Retina (tissue), 1 donor: ENCODE data around the gene NIT2.

Experiments used
- DNase-seq: peaks from one replicate; pipeline ENCODE4 v3.0.0-alpha.2; 2016

Gene NIT2

DNA sequence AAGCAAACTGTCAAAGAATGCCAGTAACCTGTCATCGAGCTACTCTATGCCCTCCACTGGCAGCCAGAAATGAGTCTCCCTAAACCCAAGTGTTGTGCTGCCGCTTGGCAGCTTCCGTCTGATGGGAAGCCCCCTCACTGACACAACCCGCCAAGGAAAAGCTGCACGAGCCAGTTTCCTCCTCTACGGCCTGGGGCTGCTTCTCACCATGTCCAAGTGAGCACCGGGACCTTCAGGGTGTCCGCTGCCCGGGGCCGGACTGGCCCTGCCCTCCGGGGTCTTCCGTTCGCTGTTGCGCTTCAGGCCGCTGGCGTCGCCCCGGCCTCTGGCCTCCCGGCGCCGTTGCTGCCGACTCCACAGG is 65.8 kb downstream of the NIT2 start:
- DNase-seq, result no peak

DNA sequence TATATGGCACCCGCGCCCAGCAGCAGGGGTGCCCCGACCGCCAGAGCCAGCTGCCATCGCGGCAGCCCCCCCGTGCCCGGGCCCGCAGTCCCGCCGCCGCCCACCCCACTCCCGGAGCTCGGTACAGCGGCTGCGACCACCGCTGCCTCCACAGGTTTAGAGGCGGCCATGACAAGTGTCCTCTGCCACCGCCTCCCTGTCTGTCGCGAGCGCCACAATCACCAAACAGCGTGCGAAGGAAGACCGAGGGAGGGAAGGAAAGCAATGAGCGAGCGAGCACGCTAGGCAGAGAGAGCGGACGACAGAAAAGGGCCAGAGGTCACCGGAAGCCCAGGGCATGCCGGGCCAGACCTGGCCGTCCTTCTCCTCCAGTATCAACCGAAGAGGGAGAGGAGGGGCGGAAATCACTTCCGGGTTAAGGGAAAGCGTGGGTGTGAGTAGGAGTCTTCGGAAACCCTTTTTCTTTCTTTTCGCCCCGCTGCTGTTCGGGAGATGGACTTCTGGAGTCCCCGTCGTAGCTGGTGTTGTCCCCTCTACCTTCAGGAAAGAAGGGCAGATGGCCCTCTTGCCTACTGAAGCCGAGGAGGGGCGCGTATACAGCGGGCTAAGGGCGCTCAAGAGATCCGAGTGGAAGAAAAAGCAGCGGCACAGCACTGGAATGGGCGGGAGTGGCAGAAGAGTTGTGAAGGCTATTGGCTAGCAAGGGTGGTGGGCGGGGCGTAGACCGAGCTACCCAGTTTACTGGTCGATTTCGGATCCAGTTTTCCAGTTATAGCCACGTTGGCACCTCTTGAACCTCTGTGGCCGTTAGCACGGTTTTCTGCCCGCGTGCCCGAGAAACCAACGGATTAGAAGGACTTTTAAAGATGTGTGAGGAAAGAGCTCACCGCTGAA is 66.5 kb downstream of the NIT2 start, which contains the start of the genes LNP1 and TOMM70:
LNP1 (plus strand) TSS at position 760 of the 894 bp plus-strand sequence. CDS start 28,191 bp downstream, outside the sequence.
TOMM70 (minus strand) TSS at position 310 of the 894 bp plus-strand sequence; CDS start at position 170, 140 bp downstream.
- peak; percentile 98 for DNase-seq

DNA sequence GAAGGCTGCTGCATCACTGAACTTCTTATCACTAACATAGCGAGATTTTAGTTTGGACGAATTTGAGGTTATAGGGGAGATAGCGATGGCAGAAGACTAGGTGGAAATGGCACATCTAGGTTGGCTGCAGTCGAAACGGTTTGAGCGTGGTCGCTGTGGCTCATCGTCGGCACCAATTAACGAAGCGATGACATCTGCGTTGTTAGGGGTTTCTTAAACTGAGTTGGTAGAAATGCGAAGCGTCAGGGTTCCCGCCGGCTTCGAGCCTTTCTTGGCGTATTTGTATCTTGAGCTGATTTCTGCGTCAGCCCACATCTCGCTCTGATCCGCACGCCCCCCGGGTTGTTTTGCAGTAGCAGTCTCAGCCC is 67.1 kb downstream of the NIT2 start:
- DNase-seq, result peak; percentile 90

DNA sequence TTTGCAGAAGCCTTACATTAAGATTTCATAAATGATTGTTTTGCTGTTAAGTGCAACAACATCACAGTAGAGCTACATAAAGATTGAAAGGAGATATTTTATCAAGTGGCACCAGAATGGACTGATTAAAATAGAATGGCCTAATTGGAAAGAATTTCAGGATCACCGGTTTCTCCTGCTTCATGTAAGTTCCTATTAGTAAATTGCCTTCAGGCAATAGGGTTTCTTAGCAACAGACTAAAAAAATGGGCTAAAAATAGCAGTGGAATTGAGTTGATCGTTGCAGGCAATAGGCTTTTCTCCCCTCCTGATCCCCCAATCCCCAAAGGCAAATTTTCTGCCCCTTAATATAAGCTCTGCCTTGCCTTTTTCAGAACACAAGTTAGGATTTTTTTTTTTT is 67.7 kb downstream of the NIT2 start:
- peak; percentile 55 for DNase-seq

DNA sequence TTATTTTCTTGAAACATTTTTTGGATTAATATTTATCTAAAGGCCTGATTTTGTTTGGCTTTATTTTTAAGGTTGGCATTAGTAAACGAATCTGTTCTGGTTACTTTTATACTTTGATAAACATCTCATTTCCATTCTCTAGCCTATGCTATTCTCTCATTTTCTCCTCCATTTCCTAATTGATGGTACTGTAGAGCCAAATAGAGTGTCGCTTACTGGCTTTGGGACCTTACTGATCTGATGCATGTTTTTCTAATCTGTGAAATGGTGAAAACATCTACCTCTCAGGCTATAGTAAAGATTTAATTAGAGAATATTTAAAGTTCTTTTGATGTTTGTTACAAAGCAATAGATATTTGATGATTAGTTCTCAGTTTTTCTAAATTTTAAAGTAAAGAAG is 68.3 kb downstream of the NIT2 start:
- DNase-seq, result no peak

DNA sequence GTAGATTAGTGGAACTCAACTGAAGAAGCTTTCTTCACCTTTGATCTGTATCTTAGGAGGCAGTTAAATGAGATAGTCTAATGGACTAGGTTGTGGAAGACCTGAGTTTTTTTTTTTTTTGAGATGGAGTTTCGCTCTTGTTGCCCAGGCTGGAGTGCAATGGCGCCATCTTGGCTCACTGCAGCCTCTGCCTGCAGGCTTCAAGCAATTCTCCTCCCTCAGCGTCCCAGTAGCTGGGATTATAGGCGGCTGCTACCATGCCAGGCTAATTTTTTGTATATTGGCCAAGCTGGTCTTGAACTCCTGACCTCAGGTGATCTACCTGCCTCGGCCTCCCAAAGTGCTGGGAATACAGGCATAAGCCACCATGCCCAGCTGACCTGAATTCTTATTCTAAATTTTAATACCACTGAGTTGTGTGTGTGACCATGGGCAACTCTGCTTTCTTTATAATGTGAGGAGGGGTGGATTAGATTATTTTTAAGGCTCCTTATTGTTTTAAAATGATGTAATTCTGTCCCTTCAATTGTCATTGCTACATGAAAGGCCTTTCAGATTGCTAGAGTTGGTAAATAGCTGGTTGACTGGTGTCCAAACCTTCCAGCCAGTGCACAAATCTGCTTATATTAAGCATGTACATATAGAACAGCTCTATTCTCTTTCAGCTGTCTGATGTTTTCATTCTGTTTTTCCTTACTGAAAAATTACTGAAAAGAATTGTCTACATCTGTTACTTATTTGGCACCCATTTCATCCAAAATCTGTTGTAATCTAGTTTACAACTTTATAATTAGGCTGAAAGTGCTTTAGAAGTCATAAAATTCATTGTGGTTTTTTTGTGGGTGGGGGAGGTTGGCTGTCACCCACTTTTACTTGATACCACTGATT is 69.0 kb downstream of the NIT2 start:
- DNase-seq, result peak; percentile 44

DNA sequence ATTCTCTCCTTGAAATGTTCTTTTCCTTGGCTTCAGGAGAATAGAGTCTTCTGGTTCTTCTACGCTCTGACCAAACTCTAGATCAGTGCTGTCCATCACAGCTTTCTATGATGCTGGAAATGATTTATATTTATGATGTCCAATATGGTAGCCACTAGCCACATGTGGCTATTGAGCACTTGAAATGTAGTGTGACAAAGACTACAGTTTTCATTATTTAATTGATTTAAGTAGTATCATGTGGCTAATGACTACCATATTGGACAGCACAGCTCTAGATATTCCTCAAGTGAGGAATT is 69.6 kb downstream of the NIT2 start:
- DNase-seq, result no peak

DNA sequence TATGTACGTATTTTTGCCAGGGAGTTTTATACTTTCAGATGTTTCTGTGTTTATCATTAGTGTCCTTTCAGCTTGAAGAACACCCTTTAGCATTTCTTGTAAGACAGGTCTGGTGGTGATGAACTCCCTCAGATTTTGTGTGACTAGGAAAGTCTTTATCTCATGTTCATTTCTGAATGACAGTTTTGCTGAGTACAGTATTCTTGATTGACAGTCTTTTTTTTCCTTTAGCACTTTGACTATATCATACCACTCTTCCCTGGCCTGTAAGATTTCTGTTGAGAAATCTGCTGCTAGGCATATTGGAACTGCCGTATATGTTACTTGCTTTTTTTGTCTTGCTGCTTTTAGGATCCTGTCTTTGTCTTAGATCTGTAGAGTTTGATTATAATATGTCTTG is 72.6 kb downstream of the NIT2 start:
- no peak for DNase-seq

DNA sequence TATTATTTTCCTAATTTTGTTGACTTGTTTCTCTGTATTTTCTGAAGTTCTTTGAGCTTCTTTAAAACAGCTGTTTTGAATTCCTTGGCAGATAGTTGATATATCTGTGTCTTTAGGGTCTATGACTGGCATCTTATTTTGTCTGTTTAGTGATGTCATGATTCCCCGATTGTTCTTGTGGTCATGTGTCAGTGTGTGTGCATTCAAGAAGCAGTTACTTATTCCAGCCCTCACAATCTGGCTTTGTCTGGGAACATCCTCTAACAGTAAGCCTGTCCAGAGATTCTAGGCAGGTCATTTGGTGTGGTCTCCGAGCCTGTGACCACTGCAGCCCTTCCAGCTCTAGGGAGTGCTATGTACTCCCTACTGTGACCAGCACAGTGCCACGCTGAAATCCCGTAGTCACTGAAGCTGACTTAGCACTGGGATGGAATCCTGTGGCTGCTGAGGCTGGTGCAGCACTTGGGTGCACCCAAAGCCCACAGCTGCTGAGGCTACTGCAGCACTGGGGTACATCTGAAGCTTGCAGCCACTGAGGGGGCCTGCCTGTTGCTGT is 73.5 kb downstream of the NIT2 start:
- no peak for DNase-seq
